HepG2 (cell line): ENCODE data around the gene HDAC4. TPM values are rescaled to one million over a fixed set of nuclear protein-coding genes. Genes with fewer than 3 reads are reported as not detected.

Experiments used
- ATAC-seq: fragments of 200-7000 bp; cut with Tn5 transposase; 3 replicates; pipeline ENCODE4 v1.9.1; 2020; ENCODE audit warnings: mild to moderate bottlenecking, moderate library complexity
- BruUV-seq: library from RNA; stranded (reverse); fragments of 400-500 nt; replicated peaks from 2 replicates; lab custom pipeline; 2021; lab: Mats Ljungman, UMichigan
- CTCF ChIA-PET: fragments of 300-600 bp; formaldehyde crosslinking; extraction: SDS; loops from one replicate; lab custom pipeline; 2021; ENCODE audit warnings: low total read pairs, inconsistent platforms, low intra/inter-chr PET ratio; lab: Yijun Ruan, JAX
- POLR2A ChIA-PET: fragments of 350-600 bp; sonication (Branson Sonifier 250); formaldehyde crosslinking; loops from one replicate; lab custom pipeline; 2020; ENCODE audit warnings: antibody characterized with exemption, inconsistent platforms; lab: Yijun Ruan, JAX
- DNase-seq: peaks from one replicate; pipeline ENCODE4 v3.0.0-alpha.2; 2015; ENCODE audit warnings: low spot score
- FAIRE-seq: peaks from 3 replicates; lab custom pipeline; 2011; peaks lifted over from hg19 to GRCh38; lab: Jason Lieb, UNC
- H2AFZ ChIP-seq: one replicate; pipeline ENCODE4 v1.6.1; 2011; ENCODE audit warnings: low read length, inconsistent platforms
- H3K27ac ChIP-seq: fragments of 300-600 bp; 3 replicates; pipeline ENCODE4 v1.8.0; 2011; ENCODE audit warnings: mixed run types, mild to moderate bottlenecking, mixed read lengths, low read length, inconsistent platforms; ENCODE audit not compliant: insufficient read depth; ENCODE audit errors: extremely low read length
- H3K27me3 ChIP-seq, 2 experiments: fragments of 200-600 bp in 1 of 2; 2 replicates in 1 of 2; 3 replicates in 1 of 2; pipeline versions ENCODE4 v1.6.0 to v1.8.0; 2011; ENCODE audit warnings: low read length in 2 of 2, mild to moderate bottlenecking in 2 of 2, moderate library complexity in 2 of 2, inconsistent platforms in 1 of 2; ENCODE audit not compliant: insufficient read depth in 2 of 2, control insufficient read depth in 1 of 2
- H3K36me3 ChIP-seq, 2 experiments: fragments of 200-600 bp in 1 of 2; replicated peaks in 1 of 2; 2 replicates in 1 of 2; 3 replicates in 1 of 2; pipeline versions ENCODE4 v1.5.1 to v1.8.0; 2011; ENCODE audit warnings: low read length in 2 of 2, inconsistent platforms in 1 of 2; ENCODE audit not compliant: insufficient read depth in 2 of 2, control insufficient read depth in 1 of 2
- H3K4me1 ChIP-seq: 2 replicates; pipeline ENCODE4 v1.5.1; 2012; ENCODE audit warnings: low read length, inconsistent platforms; ENCODE audit not compliant: insufficient read depth
- H3K4me2 ChIP-seq: 2 replicates; pipeline ENCODE4 v1.6.0; 2011; ENCODE audit warnings: low read depth, low read length, inconsistent platforms
- H3K4me3 ChIP-seq, 3 experiments: fragments of 200-600 bp in 1 of 3; sonication (generic), shearing (Covaris generic) in 1 of 3; replicated peaks in 1 of 3; 2 replicates each; pipeline ENCODE4 v1.5.1; 2011 to 2016; ENCODE audit warnings: low read length in 3 of 3, inconsistent platforms in 2 of 3, low read depth in 2 of 3, mild to moderate bottlenecking in 2 of 3, control low read depth in 1 of 3, mixed read lengths in 1 of 3; ENCODE audit not compliant: insufficient read depth in 1 of 3
- H3K79me2 ChIP-seq: one replicate; pipeline ENCODE4 v1.6.1; 2011; ENCODE audit warnings: low read length, inconsistent platforms; ENCODE audit not compliant: insufficient read depth
- H3K9ac ChIP-seq: 2 replicates; pipeline ENCODE4 v1.6.0; 2011; ENCODE audit warnings: mild to moderate bottlenecking, low read depth, low read length, inconsistent platforms; ENCODE audit not compliant: insufficient read depth
- H3K9me3 ChIP-seq: 2 replicates; pipeline ENCODE4 v1.5.1; 2012; ENCODE audit warnings: mild to moderate bottlenecking, low read length
- H4K20me1 ChIP-seq: 2 replicates; pipeline ENCODE4 v1.6.0; 2011; ENCODE audit warnings: inconsistent platforms, mild to moderate bottlenecking, low read length, moderate library complexity; ENCODE audit not compliant: insufficient read depth
- CC2D1A ChIP-seq: sonication (generic); formaldehyde crosslinking; IDR thresholded peaks from 2 replicates; pipeline ENCODE4 v1.8.1; 2023; ENCODE audit warnings: mild to moderate bottlenecking, missing genetic modification reagents
- FIP1L1 ChIP-seq: fragments of 200-400 bp; formaldehyde crosslinking; IDR thresholded peaks from 2 replicates; pipeline ENCODE4 v1.6.1; 2018; ENCODE audit warnings: low read depth, mild to moderate bottlenecking, low read length, moderate library complexity, borderline replicate concordance; ENCODE audit not compliant: insufficient read depth
- KLF15 ChIP-seq: sonication (generic); formaldehyde crosslinking; IDR thresholded peaks from 2 replicates; pipeline ENCODE4 v1.8.1; 2023; ENCODE audit warnings: borderline replicate concordance, mild to moderate bottlenecking, inconsistent platforms, missing genetic modification reagents, mixed read lengths
- SKI ChIP-seq: fragments of 450-650 bp; IDR thresholded peaks from one replicate; pipeline ENCODE4 v1.6.1; 2018; ENCODE audit warnings: mild to moderate bottlenecking; ENCODE audit not compliant: partially characterized antibody
- ZNF317 ChIP-seq: sonication (generic); formaldehyde crosslinking; IDR thresholded peaks from 2 replicates; pipeline ENCODE4 v1.5.0; 2020; ENCODE audit warnings: mild to moderate bottlenecking, missing genetic modification reagents
- ZNF431 ChIP-seq: sonication (generic); formaldehyde crosslinking; IDR thresholded peaks from 2 replicates; pipeline ENCODE4 v1.9.0; 2022; ENCODE audit warnings: missing genetic modification reagents, low read depth, mild to moderate bottlenecking, borderline replicate concordance
- ZNF577 ChIP-seq: sonication (generic); formaldehyde crosslinking; IDR thresholded peaks from 2 replicates; pipeline ENCODE4 v1.4.0; 2020; ENCODE audit warnings: mild to moderate bottlenecking, low read depth, missing genetic modification reagents, borderline replicate concordance
- WGBS: methylation state at CpG from one replicate; pipeline ENCODE4 v1.1.6; 2017; ENCODE audit warnings: low lambda C conversion rate; 5-methylcytosine and 5-hydroxymethylcytosine counted together
- in situ Hi-C: cut with HindIII; loops from 2 replicates; pipeline ENCODE4 v1.10.0; 2017; ENCODE audit warnings: low pct_unique_long_range_greater_than_20kb; ENCODE audit not compliant: extremely low pct_ligation_motif_present
- intact Hi-C: fragments of 100-400 bp; cut with micrococcal nuclease; formaldehyde crosslinking; loops from one replicate; pipeline ENCODE4 v1.10.0; 2022; ENCODE audit not compliant: unreplicated experiment
- polyA plus RNA-seq, 8 experiments: library from polyadenylated mRNA; depleted of rRNA in 3 of 8; stranded (reverse) in 7 of 8; unstranded in 1 of 8; fragments of >200 nt; fragmentation: Illumina TruSeq in 4 of 8; extraction: Trizol in 4 of 8; gene quantifications; 2 replicates each; pipeline versions ENCODE4 v1.2.1 to v1.2.3, GENCODE V29; 2011 to 2016; ENCODE audit warnings: low read depth in 4 of 8, missing spikeins in 1 of 8, mixed read lengths in 1 of 8; ENCODE audit not compliant: insufficient read depth in 1 of 8
- total RNA-seq, 5 experiments: library from RNA; depleted of rRNA; stranded (reverse); fragments of >200 nt; fragmentation: Illumina TruSeq; extraction: Trizol; gene quantifications; 2 replicates each; pipeline ENCODE4 v1.2.3, GENCODE V29; 2016; ENCODE audit warnings: low read depth in 1 of 5
- TF ChIP-seq, protein P1 (sequence below): sonication (generic); formaldehyde crosslinking; IDR thresholded peaks from 2 replicates; pipeline ENCODE4 v1.5.0; 2020; ENCODE audit warnings: mild to moderate bottlenecking, missing genetic modification reagents, borderline replicate concordance

The HDAC4 gene
- total and polyA plus RNA-seq, 2 of the 13 experiments (the other 11 are each of a cell fraction or from before 2014, with no cell fraction given), result 10.1 to 11.5 TPM

DNA sequence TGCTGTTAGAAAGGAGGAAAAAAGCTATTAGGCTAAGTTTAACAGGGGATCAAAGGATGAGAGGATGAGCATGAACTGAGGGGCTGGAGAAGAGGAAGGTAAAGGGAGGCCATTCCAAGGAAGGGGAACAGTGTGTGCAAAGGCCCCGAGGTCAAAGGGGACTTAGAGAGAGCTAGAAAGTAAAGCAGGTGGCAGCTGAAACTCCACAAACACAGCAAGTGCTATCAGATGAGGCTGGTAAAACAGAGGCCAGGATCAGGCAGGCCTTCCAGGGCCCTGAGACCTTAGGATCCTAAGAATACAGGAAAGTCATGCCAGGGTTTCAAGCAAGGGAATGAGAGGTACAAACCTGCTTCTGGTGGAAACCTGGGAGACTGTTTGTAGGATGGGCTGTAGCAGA is 5.8 kb downstream of the HDAC4 start:
- Histone ChIP-seq H3K4me2 (no peak overlapping the region), H3K4me3 (no peak overlapping the region), H3K4me1 (peaks cover 37% of the 10 kb centered on the region), H2AFZ (no peak overlapping the region), H3K9me3 (no peaks in the 10 kb centered on the region), H3K27me3 (no peaks in the 10 kb centered on the region), H3K9ac (no peak overlapping the region), H4K20me1 (peaks cover 73% of the 10 kb centered on the region), H3K79me2 (peaks cover 95% of the 10 kb centered on the region), H3K36me3 (peaks cover 0 to 2% of the 10 kb centered on the region in 2 experiments; a peak in 2 of 5 replicates), H3K27ac (no peak overlapping the region)
- WGBS, result 76% methylated on average over 1 of the region's 1 CpG
- ChIA-PET CTCF (no interaction called here), POLR2A (no interaction called here)
- in situ Hi-C loops, result loop anchor here (5.0 kb wide), 1 partner anchor 248 kb away; no protein-coding TSS in a partner anchor
- no TSS peak for BruUV-seq
- ATAC-seq, result no peak
- no peak for DNase-seq
- FAIRE-seq, result no peak
- intact Hi-C loops, result no loop called here
- TF ChIP-seq ZNF577 (CRISPR knock-in tag) (no peak), ZNF431 (CRISPR knock-in tag) (no peak), ZNF317 (CRISPR knock-in tag) (no peak), SKI (no peak), FIP1L1 (no peak), KLF15 (CRISPR knock-in tag) (no peak), CC2D1A (CRISPR knock-in tag) (no peak)
- TF ChIP-seq, protein P1, sequence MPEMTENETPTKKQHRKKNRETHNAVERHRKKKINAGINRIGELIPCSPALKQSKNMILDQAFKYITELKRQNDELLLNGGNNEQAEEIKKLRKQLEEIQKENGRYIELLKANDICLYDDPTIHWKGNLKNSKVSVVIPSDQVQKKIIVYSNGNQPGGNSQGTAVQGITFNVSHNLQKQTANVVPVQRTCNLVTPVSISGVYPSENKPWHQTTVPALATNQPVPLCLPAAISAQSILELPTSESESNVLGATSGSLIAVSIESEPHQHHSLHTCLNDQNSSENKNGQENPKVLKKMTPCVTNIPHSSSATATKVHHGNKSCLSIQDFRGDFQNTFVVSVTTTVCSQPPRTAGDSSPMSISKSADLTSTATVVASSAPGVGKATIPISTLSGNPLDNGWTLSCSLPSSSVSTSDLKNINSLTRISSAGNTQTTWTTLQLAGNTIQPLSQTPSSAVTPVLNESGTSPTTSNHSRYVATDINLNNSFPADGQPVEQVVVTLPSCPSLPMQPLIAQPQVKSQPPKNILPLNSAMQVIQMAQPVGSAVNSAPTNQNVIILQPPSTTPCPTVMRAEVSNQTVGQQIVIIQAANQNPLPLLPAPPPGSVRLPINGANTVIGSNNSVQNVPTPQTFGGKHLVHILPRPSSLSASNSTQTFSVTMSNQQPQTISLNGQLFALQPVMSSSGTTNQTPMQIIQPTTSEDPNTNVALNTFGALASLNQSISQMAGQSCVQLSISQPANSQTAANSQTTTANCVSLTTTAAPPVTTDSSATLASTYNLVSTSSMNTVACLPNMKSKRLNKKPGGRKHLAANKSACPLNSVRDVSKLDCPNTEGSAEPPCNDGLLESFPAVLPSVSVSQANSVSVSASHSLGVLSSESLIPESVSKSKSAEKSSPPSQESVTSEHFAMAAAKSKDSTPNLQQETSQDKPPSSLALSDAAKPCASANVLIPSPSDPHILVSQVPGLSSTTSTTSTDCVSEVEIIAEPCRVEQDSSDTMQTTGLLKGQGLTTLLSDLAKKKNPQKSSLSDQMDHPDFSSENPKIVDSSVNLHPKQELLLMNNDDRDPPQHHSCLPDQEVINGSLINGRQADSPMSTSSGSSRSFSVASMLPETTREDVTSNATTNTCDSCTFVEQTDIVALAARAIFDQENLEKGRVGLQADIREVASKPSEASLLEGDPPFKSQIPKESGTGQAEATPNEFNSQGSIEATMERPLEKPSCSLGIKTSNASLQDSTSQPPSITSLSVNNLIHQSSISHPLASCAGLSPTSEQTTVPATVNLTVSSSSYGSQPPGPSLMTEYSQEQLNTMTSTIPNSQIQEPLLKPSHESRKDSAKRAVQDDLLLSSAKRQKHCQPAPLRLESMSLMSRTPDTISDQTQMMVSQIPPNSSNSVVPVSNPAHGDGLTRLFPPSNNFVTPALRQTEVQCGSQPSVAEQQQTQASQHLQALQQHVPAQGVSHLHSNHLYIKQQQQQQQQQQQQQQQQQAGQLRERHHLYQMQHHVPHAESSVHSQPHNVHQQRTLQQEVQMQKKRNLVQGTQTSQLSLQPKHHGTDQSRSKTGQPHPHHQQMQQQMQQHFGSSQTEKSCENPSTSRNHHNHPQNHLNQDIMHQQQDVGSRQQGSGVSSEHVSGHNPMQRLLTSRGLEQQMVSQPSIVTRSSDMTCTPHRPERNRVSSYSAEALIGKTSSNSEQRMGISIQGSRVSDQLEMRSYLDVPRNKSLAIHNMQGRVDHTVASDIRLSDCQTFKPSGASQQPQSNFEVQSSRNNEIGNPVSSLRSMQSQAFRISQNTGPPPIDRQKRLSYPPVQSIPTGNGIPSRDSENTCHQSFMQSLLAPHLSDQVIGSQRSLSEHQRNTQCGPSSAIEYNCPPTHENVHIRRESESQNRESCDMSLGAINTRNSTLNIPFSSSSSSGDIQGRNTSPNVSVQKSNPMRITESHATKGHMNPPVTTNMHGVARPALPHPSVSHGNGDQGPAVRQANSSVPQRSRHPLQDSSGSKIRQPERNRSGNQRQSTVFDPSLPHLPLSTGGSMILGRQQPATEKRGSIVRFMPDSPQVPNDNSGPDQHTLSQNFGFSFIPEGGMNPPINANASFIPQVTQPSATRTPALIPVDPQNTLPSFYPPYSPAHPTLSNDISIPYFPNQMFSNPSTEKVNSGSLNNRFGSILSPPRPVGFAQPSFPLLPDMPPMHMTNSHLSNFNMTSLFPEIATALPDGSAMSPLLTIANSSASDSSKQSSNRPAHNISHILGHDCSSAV (CRISPR knock-in tag), result no peak
